Peyer's patch (tissue), 4 donors: ENCODE measurements around the gene DMRT1. TPM values are rescaled to one million over a fixed set of nuclear protein-coding genes. Genes with fewer than 3 reads are reported as not detected.
A peak's percentile ranks its signal among the peaks of the same experiment; 100 is the strongest.

Experiments
- DNase-seq, 3 donors: peaks; one replicate each; pipeline ENCODE4 v3.0.0-alpha.2; 2017 to 2019
- H3K27ac ChIP-seq, 4 donors: fragments of 200-600 bp; sonication (generic); one replicate each; pipeline ENCODE4 v1.5.1; 2016 to 2019
- H3K27me3 ChIP-seq, 2 donors: fragments of 200-600 bp; sonication (generic); one replicate each; pipeline ENCODE4 v1.5.1; 2019
- H3K36me3 ChIP-seq, 3 donors: fragments of 200-600 bp; sonication (generic); one replicate each; pipeline ENCODE4 v1.5.1; 2016 to 2019
- H3K4me1 ChIP-seq, 4 donors: fragments of 200-600 bp; sonication (generic); one replicate each; pipeline ENCODE4 v1.5.1; 2016 to 2019
- H3K4me3 ChIP-seq, 4 donors: fragments of 200-600 bp; sonication (generic); 1 replicate in 3 of 4; 2 replicates in 1 of 4; pipeline ENCODE4 v1.5.1; 2016 to 2019; ENCODE audit warnings: mild to moderate bottlenecking in 1 of 4
- H3K9me3 ChIP-seq, 4 donors: fragments of 200-600 bp; sonication (generic); one replicate each; pipeline ENCODE4 v1.5.1; 2016 to 2019; ENCODE audit warnings: mild to moderate bottlenecking in 1 of 4
- POLR2A ChIP-seq, 2 donors: fragments of 450-650 bp; IDR thresholded peaks; one replicate each; pipeline ENCODE4 v1.5.1; 2017; ENCODE audit warnings: antibody characterized with exemption in 2 of 2, mild to moderate bottlenecking in 2 of 2, moderate library complexity in 2 of 2
- total RNA-seq, 4 donors: library from RNA; depleted of rRNA; stranded (reverse); fragments of >200 nt; gene quantifications; one replicate each; pipeline ENCODE4 v1.1.0, GENCODE V29; 2016
- TF ChIP-seq, protein P1 (sequence below), 6 experiments: fragments of 450-650 bp in 4 of 6; fragments of 200-600 bp in 2 of 6; sonication (generic) in 1 of 6; IDR thresholded peaks; one replicate each; pipeline ENCODE4 v1.5.1; 2017 to 2019; ENCODE audit warnings: antibody characterized with exemption in 6 of 6, mild to moderate bottlenecking in 3 of 6, moderate library complexity in 1 of 6

The DMRT1 gene
- total RNA-seq, 4 donors from 2014 or later: not detected

DNA sequence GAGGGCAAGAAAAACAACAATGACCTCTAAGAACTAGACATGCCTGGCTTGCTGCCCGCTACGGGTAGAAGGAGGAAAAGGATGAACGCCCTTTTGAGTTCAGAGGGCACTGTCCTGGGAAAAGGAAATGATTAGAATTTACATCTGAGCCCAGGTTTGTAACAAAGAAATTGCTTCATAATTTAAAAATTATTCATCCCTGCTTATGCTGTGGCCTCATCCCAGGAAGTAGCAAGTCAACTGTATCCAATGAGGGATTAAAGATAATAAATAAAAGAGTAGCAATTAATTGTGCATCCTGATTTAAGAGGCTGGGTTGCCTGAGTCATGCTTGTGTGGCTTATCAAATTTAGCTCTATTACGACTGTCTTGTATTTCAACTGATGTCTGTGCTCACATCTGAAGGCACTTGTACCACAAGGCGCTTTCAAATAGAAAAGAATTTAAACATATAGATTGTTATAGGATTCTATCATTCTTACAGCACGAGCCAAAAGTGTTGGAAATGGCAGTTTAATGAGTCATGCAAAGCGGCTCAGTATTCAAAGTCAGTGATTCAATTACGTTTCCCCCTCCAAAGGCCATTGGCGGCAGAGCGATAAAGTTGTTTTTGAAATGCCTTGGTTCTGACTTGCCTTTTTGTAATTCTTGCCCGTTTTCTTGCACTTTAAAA, 40.0 kb upstream of the DMRT1 start:
- Histone ChIP-seq H3K4me1 (no peaks in the 10 kb centered on the region), H3K36me3 (no peaks in the 10 kb centered on the region), H3K4me3 (no peak overlapping the region), H3K9me3 (no peaks in the 10 kb centered on the region), H3K27ac (no peak overlapping the region), H3K27me3 (no peaks in the 10 kb centered on the region)
- TF ChIP-seq, protein P1, sequence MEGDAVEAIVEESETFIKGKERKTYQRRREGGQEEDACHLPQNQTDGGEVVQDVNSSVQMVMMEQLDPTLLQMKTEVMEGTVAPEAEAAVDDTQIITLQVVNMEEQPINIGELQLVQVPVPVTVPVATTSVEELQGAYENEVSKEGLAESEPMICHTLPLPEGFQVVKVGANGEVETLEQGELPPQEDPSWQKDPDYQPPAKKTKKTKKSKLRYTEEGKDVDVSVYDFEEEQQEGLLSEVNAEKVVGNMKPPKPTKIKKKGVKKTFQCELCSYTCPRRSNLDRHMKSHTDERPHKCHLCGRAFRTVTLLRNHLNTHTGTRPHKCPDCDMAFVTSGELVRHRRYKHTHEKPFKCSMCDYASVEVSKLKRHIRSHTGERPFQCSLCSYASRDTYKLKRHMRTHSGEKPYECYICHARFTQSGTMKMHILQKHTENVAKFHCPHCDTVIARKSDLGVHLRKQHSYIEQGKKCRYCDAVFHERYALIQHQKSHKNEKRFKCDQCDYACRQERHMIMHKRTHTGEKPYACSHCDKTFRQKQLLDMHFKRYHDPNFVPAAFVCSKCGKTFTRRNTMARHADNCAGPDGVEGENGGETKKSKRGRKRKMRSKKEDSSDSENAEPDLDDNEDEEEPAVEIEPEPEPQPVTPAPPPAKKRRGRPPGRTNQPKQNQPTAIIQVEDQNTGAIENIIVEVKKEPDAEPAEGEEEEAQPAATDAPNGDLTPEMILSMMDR (IDR thresholded peaks at IDR 0.05): no peak
- no peak for TF ChIP-seq POLR2A (IDR thresholded peaks at IDR 0.05)
- DNase-seq: no peak

DNA sequence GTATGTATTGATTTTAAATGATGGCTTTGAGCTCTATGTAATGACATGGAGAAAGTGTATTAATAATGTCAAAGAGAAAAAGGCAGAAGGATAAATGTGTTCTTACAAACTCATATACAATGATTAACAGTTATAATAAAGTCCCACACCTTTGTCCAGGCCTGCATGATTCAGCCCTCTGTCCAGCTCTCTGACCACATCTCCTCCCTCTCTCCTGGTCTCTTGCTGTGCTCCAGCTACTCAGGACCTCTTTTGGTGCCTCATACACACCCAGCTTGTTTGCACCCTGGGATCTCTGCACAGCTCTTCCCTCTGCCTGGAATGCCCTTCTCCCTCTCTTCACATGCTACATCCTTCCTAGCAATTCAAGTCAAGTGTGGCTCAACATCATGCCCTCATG, 37.5 kb upstream of the DMRT1 start:
- H3K27ac ChIP-seq: no peak overlapping the region
- H3K9me3 ChIP-seq: no peaks in the 10 kb centered on the region
- H3K36me3 ChIP-seq: no peaks in the 10 kb centered on the region
- H3K4me1 ChIP-seq: no peaks in the 10 kb centered on the region
- H3K27me3 ChIP-seq: no peaks in the 10 kb centered on the region
- H3K4me3 ChIP-seq: no peak overlapping the region
- TF ChIP-seq, protein P1 (IDR thresholded peaks at IDR 0.05): no peak
- TF ChIP-seq POLR2A (IDR thresholded peaks at IDR 0.05): no peak
- no peak for DNase-seq

DNA sequence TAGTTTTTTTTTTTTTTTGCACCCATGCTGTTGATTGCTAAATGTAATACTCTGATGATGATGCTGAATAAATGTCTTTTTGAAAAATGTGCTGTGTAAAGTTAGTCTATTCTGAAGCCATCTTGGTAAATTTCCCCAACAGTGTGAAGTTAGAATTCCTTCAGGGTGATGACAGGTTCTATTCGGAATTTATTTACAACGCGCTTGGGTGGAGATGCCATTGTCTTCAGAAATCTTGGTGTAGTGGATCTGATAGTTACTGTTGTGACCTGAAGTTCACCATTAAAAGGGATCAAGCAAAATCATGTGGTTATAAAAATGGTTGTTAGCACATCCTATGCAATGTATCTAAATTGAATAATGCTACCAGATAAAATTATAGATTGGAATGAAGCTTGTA, 36.3 kb upstream of the DMRT1 start:
- Histone ChIP-seq H3K4me1 (no peaks in the 10 kb centered on the region), H3K27ac (no peak overlapping the region), H3K36me3 (no peaks in the 10 kb centered on the region), H3K9me3 (no peaks in the 10 kb centered on the region), H3K27me3 (no peaks in the 10 kb centered on the region), H3K4me3 (no peak overlapping the region)
- DNase-seq: no peak
- TF ChIP-seq POLR2A (IDR thresholded peaks at IDR 0.05): no peak
- TF ChIP-seq, protein P1 (IDR thresholded peaks at IDR 0.05): no peak

DNA sequence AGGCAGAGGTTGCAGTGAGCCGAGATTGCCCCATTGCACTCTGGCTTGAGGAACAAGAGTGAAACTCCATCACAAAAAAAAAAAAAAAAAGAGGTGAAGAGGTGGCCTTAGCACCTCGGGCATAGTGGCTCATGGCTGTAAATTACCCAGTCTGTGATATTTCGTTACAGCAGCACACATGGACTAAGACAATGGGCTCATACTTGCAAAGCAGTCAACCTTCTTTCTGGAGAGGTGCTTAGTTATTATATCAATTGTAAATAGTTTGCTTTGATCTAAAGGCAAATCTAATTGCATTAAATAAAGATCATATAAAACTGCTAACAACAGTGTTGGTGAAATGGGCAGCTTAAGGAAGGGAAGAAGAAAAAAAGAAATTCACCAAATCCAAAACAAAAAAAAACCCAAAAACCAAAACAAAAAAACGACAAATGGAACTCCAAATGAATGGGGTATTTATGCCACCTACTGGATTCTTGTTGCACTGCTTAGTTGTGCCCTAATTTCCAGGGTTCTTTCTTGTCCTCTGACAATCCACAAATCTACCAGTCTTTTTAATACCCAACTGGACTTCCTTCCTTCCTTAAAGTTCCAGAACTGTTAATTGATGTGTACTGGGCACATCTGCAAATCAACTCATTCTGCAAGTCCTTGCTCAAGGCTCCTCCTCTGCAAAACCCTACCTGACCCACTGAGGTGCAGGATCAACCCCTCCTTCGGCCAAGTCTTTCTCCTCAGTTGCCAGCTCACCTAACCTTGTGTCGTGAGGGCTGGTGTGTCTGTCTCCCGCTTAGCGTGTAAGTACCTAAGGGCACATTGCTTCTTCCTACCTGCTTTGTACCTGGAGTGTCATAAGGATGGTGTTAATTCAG, 35.0 kb upstream of the DMRT1 start:
- no peak overlapping the region for H3K27ac ChIP-seq
- no peaks in the 10 kb centered on the region for H3K4me1 ChIP-seq
- H3K27me3 ChIP-seq: no peaks in the 10 kb centered on the region
- H3K9me3 ChIP-seq: no peaks in the 10 kb centered on the region
- TF ChIP-seq, protein P1 (IDR thresholded peaks at IDR 0.05): peak in 5 of 6 experiments; percentile 37 to 69 (median 61)
- no peak for TF ChIP-seq POLR2A (IDR thresholded peaks at IDR 0.05)
- no peaks in the 10 kb centered on the region for H3K36me3 ChIP-seq
- H3K4me3 ChIP-seq: no peak overlapping the region
- no peak for DNase-seq

DNA sequence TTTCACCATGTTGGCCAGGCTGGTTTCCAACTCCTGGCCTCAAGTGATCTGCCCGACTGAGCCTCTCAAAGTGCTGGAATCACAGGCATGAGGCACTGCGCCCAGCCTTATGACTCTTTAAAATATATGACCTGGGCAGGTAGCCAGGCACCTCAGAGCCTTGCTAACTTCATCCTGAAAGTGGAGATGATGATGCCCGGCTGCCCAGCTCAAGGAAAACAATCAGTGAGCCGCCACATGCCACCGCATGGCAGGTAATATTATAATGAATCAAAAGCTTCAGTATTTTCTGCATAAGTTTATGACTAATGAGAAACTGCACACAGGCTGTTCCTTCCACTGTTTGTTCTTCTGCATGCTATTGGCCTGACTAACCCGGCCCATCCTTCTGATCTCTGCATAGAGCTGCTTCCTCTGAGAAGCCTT, 30.4 kb upstream of the DMRT1 start:
- H3K4me3 ChIP-seq: no peak overlapping the region
- no peak for DNase-seq
- no peak overlapping the region for H3K27ac ChIP-seq
- TF ChIP-seq POLR2A (IDR thresholded peaks at IDR 0.05): no peak
- TF ChIP-seq, protein P1 (IDR thresholded peaks at IDR 0.05): no peak
- H3K9me3 ChIP-seq: no peaks in the 10 kb centered on the region
- H3K27me3 ChIP-seq: no peaks in the 10 kb centered on the region
- no peaks in the 10 kb centered on the region for H3K36me3 ChIP-seq
- H3K4me1 ChIP-seq: no peaks in the 10 kb centered on the region
